ENCODE measurements around the gene NGF. TPM values are rescaled to one million over a fixed set of nuclear protein-coding genes. Genes with fewer than 3 reads are reported as not detected.

The NGF gene
- total and polyA plus RNA-seq, 9 of the 15 experiments (the other 6 are each of a cell fraction or from before 2014, with no cell fraction given) = not detected

DNA sequence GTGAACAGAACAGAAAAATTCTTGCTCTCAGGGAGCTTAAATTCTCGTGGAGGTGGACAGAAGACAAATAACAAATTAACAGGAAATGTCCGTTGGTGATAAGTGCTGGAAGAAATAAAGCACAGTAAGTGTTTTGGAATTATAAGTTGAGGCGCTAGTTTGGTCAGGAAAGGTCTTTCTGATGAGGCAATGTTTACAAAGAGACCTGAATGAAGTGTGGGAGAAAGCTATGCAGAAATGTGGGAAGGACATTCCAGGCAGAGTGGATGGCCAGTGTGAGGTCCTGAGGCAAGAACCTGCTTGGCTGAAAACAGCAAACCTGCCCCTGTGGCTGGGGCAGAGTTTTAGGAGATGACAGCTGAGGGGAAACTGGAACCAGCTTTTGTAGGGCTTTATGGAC, 23.3 kb downstream of the NGF start:
- BruUV-seq (replicated peaks) = no TSS peak
- CTCF ChIA-PET (ENCODE audit: low intra/inter-chr PET ratio) = no interaction called here
- ATAC-seq (no peak), DNase-seq (ENCODE audit: extremely low read depth in 1 of 4, low spot score in 3 of 4) (no peak), FAIRE-seq (no peak)
- no peaks in the 10 kb centered on the region for H3K36me3 ChIP-seq (ENCODE audit: control insufficient read depth, insufficient read depth, low read length)
- no peak overlapping the region for H2AFZ ChIP-seq (ENCODE audit: low read depth, low read length)
- H4K20me1 ChIP-seq (replicated peaks; ENCODE audit: control insufficient read depth, insufficient read depth, low read length) = peaks cover 4% of the 10 kb centered on the region; the same call in 1 of the 2 replicates
- in situ Hi-C loops (cut with MboI) (no loop called here), intact Hi-C loops (cut with micrococcal nuclease) (no loop called here)
- H3K4me2 ChIP-seq (ENCODE audit: insufficient read depth, low read length) = no peak overlapping the region
- H3K9ac ChIP-seq (ENCODE audit: insufficient read depth in 1 of 2, low read depth in 2 of 2, low read length in 2 of 2) = no peak overlapping the region
- POLR2A ChIA-PET = no interaction called here
- H3K79me2 ChIP-seq (ENCODE audit: control insufficient read depth, insufficient read depth, low read length) = no peaks in the 10 kb centered on the region
- H3K27ac ChIP-seq (ENCODE audit: extremely low read depth, low read depth, low read length) = no peak overlapping the region
- no peaks in the 10 kb centered on the region for H3K9me1 ChIP-seq (ENCODE audit: control insufficient read depth, insufficient read depth, low read length)
- H3K9me3 ChIP-seq (replicated peaks; ENCODE audit: control insufficient read depth, insufficient read depth, low read depth, low read length) = no peaks in the 10 kb centered on the region
- no peak for TF ChIP-seq ZBTB9 (CRISPR knock-in tag; IDR thresholded peaks at IDR 0.05)
- 1% methylated on average over 3 of the region's 3 CpGs for WGBS (ENCODE audit: insufficient coverage, low coverage, missing lambda C conversion rate)
- no peaks in the 10 kb centered on the region for H3K4me1 ChIP-seq (replicated peaks in 1 of 2; ENCODE audit: control insufficient read depth in 2 of 2, insufficient read depth in 2 of 2, low read length in 2 of 2)
- no peak overlapping the region for H3K4me3 ChIP-seq
- peaks cover 0 to 8% of the 10 kb centered on the region in 2 experiments; a peak in 1 of 5 replicates for H3K27me3 ChIP-seq (ENCODE audit: control insufficient read depth in 2 of 2, insufficient read depth in 2 of 2, low read length in 2 of 2)

DNA sequence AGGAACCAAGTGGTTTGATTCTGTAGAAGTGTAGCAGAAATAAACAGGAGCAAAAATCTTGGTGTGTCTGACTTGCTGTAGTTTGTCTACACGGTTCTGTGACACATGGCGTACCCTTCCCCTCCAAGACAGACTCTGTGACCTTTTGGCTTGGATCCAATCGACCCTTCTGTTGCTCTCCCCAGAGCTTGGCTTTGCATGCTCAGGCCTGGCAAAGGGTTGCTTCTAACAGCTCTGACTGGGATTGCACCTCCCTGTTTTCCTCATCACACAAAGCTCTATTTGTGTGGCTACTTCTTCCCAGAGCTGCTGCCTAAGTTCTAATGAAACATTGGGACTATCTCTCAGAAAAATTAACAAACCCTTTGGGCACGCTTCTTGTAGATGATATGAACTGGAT, 24.0 kb downstream of the NGF start:
- ATAC-seq (no peak), DNase-seq (ENCODE audit: extremely low read depth in 1 of 4, low spot score in 3 of 4) (no peak), FAIRE-seq (no peak)
- Histone ChIP-seq H3K4me2 (ENCODE audit: insufficient read depth, low read length) (no peak overlapping the region), H3K4me3 (no peak overlapping the region), H3K27ac (ENCODE audit: extremely low read depth, low read depth, low read length) (no peak overlapping the region), H2AFZ (ENCODE audit: low read depth, low read length) (no peak overlapping the region), H3K9ac (ENCODE audit: insufficient read depth in 1 of 2, low read depth in 2 of 2, low read length in 2 of 2) (no peak overlapping the region), H4K20me1 (replicated peaks; ENCODE audit: control insufficient read depth, insufficient read depth, low read length) (peaks cover 4% of the 10 kb centered on the region; the same call in 1 of the 2 replicates), H3K27me3 (ENCODE audit: control insufficient read depth in 2 of 2, insufficient read depth in 2 of 2, low read length in 2 of 2) (peaks cover 0 to 8% of the 10 kb centered on the region in 2 experiments; a peak in 1 of 5 replicates), H3K4me1 (replicated peaks in 1 of 2; ENCODE audit: control insufficient read depth in 2 of 2, insufficient read depth in 2 of 2, low read length in 2 of 2) (no peaks in the 10 kb centered on the region), H3K9me1 (ENCODE audit: control insufficient read depth, insufficient read depth, low read length) (no peaks in the 10 kb centered on the region), H3K79me2 (ENCODE audit: control insufficient read depth, insufficient read depth, low read length) (no peaks in the 10 kb centered on the region), H3K36me3 (ENCODE audit: control insufficient read depth, insufficient read depth, low read length) (no peaks in the 10 kb centered on the region), H3K9me3 (replicated peaks; ENCODE audit: control insufficient read depth, insufficient read depth, low read depth, low read length) (no peaks in the 10 kb centered on the region)
- BruUV-seq (replicated peaks) = no TSS peak
- 2% methylated on average over 4 of the region's 4 CpGs for WGBS (ENCODE audit: insufficient coverage, low coverage, missing lambda C conversion rate)
- intact Hi-C loops (cut with micrococcal nuclease) (no loop called here), in situ Hi-C loops (cut with MboI) (no loop called here)
- ChIA-PET CTCF (ENCODE audit: low intra/inter-chr PET ratio) (no interaction called here), POLR2A (no interaction called here)
- TF ChIP-seq TARDBP (IDR thresholded peaks at IDR 0.05) (no peak), ETV1 (tag; conservative IDR thresholded peaks at IDR 0.05; ENCODE audit: low read depth) (no peak), MEIS2 (IDR thresholded peaks at IDR 0.05; ENCODE audit: partially characterized antibody) (no peak), ZNF41 (CRISPR knock-in tag; conservative IDR thresholded peaks at IDR 0.05) (no peak), RERE (CRISPR knock-in tag; IDR thresholded peaks at IDR 0.05; ENCODE audit: borderline replicate concordance) (no peak), FIP1L1 (IDR thresholded peaks at IDR 0.05; ENCODE audit: low read depth, low read length, poor library complexity, severe bottlenecking) (no peak), CGGBP1 (CRISPR knock-in tag; IDR thresholded peaks at IDR 0.05) (no peak), HDAC2 (IDR thresholded peaks at IDR 0.05) (no peak), POLR2AphosphoS5 (IDR thresholded peaks at IDR 0.05; ENCODE audit: control insufficient read depth, insufficient read depth, low read depth, low read length) (no peak)
